NCI-H446 (cell line): ENCODE measurements around the gene PSPN.

ENCODE experiments used
- DNase-seq, 2 experiments: peaks; one replicate each; lab custom pipeline; 2025; lab: John Stamatoyannopoulos, UW

PSPN gene, protein sequence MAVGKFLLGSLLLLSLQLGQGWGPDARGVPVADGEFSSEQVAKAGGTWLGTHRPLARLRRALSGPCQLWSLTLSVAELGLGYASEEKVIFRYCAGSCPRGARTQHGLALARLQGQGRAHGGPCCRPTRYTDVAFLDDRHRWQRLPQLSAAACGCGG

GRCh38 chr19:6375411-6376010 is at the start of gene PSPN:
TSS of gene PSPN (minus strand) at chr19:6375933. CDS start at chr19:6375849, 84 bp downstream.
- no peak for DNase-seq

GRCh38 chr19:6424939-6425731 is 49.4 kb upstream of the PSPN start:
- peak; percentile 99 to 100 for DNase-seq

DNA sequence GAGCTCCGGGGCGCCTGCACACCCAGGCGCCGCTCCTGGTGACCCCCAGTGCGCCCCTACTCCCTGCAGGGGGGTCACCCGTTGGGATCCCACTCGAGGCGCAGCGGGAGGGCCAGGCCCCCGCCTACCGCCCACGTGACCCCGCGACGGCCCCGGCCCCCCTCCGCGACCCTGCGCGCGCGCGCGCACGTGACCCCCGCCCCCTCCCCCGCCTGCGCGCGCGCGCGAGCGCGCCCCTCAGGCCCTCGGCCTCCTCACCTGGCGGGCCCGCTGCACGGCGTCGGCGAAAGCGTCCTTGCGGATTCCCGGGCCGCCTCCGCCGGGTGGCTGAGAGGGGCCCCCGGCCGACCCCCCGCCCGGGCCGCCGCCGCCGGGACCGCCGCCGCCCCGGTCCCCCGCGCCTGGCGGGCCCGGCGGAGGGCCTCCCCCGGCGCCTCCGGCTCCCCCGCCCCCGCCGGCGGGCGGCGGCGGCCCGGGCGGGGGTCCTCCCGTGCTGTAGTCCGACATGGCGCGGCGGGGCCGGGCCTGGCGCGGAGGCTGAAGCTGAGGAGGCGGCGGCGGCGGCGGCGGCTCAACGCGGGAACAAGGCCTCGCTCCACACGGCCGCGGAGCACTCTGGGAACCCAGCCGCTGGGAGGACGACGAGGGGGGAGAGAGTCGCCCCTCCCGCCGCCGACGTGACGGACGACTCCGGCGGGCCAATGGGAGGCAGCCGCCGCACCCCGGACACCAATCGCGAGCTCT is 48.6 kb upstream of the PSPN start, which contains the start of gene KHSRP:
Gene KHSRP (minus strand): TSS at position 617 of the 744 bp plus-strand sequence. CDS start 110 bp downstream, at position 507.
- no peak for DNase-seq

GRCh38 chr19:6423499-6424194 is 47.9 kb upstream of the PSPN start:
- peak in 1 of 2 experiments; percentile 44 for DNase-seq

GRCh38 chr19:6421075-6422014 is 45.6 kb upstream of the PSPN start:
- no peak for DNase-seq

- DNase-seq, result no peak
Measured at GRCh38 chr19:6418562-6418932, 42.8 kb upstream of the PSPN start.

- DNase-seq, result no peak
Measured at GRCh38 chr19:6417713-6418561, 42.2 kb upstream of the PSPN start.

- no peak for DNase-seq
Measured at GRCh38 chr19:6416658-6417405, 41.1 kb upstream of the PSPN start.

DNA sequence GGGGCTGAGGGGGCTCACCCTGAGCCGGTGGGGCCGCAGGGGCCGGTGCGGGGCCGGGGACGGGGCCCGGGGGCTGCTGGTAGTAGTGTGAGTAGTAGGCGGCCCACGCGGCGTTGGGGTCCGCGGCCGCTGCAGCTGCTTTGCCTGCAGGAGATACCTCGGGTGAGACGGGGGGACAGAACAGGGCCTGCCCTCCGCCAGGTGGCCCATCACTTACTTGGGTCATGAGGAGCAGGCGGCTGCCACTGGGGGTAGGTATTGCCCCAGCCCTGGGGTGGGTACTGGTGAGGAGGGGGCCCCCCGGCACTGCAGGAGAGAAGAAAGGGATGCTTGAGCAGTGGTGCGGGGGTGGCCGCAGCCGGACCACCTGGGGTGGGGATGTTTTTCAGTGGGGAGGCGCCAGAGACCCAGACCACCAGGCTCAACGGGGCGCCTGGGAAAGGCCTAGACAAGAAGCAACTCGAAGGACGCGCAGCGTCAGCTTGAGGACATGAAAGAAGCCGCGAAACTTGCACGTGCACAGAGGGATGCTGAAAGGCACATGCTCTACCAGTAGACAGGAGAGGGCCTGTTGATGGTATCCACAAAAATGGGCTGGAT is 40.0 kb upstream of the PSPN start:
- no peak for DNase-seq

DNA sequence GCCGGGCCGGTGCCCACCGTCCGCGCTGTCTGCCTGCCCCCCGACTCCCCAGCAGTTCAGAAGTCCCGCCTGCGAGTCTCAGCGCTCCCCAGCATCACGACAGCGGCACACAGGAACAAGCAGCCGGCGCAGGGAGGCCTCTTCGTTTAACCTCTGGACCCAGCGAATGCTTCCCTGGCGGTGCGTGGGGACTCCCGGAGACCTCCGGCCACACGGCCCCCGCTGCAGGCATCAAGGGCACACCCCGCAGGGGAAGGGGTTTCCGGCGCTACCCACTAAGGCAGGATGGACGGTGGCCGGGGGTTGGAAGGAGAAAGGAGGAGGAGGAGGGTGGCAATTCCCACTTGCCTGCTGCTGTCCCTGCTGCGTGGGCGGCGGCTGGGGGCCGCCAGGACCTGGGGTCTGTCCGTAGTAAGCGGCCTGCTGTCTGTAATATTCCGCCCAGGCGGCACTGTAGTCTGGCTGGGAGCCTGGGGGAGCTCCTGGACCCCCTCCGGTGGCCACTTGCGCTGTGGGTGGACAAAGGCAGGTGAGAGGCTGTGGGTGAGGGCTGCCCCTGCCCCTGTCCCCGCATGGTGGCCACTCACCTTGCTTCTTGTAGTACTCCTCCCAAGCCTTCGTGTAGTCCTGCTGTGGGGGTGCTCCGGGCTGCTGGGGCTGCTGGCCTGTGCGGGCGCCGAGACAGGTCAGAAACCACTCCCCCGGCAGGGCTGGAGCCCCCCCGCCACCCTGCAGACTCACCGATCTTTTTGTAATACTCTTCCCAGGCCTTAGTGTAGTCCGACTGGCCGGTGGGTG is 39.3 kb upstream of the PSPN start:
- no peak for DNase-seq

GRCh38 chr19:6413721-6414643 is 38.2 kb upstream of the PSPN start:
- no peak for DNase-seq

DNA sequence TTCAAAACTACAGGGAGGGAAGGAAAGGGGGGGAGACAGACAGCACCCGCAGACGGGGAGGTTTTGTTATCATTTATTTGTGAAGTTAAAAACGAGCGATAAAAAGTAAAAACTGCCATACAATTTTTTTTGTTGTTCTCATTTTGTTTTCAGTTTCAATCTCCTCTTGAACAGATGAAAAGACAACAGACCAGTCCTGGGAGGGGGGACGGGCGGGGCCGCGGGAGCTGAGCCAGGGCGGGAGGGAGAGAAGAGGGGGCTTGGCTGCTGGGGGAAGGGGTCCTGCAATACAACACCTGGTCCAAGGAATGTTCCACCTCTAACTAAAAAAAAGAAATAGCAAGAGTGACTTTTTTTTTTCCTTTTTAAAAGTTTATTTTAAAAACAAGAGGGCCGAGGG is 37.6 kb upstream of the PSPN start:
- DNase-seq, result no peak

DNA sequence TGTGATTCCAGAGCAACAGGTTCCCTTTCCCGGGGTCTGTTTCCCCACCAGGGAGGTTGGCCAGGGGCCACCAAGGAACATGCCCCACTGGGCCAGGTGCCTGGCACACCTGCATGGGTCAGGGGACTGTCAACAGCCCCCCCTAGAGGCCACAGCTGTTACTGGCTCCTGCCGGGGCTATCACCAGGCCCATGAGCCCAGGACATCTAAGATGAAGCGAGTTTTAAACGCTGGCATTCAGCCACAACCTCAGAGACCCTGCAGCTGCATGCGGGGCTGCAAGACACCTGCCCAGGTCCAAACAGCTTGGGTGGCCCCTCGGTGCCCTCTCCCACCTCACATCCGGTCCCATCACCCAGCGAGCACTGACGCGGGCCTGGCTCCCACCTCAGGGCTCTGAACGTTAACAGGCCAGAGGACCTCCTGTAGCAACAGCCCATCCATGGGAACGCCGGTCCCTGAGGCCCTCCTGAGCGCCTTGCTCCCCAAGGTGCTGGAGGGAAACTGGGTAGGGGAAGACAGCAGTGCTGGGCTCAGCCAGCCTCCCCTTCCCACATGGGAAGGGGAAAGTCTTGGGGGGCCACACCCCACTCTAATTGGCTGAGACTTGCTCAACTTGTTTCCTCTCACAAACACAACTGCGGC is 36.8 kb upstream of the PSPN start:
- DNase-seq, result no peak

DNA sequence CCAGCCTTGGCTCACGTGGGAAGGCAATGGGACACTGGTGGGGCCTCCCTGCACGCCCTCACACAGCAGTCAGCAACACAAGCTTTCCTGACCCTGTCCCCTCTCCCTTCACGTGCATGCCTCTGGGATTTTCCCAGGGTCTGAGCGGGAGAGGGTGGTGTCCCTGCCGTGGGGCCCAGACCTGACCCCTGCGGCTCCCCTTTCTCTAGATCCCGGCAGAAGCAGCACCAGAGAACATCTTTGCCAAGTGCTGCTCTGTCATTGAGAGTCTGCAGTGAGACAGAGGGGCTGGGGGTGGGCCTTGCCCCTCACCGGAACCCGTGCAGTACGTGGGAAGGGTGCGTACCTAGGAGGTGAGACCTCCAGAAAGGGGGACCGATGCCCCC is 36.3 kb upstream of the PSPN start:
- DNase-seq, result no peak

- DNase-seq, result no peak
Measured at GRCh38 chr19:6409346-6409745, 33.6 kb upstream of the PSPN start.

- DNase-seq, result no peak
Measured at GRCh38 chr19:6406401-6406800, 30.7 kb upstream of the PSPN start.
